Measurements from ENCODE around the gene PEX12.
"Not testable (repeated sequence)": the region's sequence is repeated elsewhere in the genome, so short reads cannot be mapped to it uniquely, and the experiment has no call there.

PEX12 gene

DNA sequence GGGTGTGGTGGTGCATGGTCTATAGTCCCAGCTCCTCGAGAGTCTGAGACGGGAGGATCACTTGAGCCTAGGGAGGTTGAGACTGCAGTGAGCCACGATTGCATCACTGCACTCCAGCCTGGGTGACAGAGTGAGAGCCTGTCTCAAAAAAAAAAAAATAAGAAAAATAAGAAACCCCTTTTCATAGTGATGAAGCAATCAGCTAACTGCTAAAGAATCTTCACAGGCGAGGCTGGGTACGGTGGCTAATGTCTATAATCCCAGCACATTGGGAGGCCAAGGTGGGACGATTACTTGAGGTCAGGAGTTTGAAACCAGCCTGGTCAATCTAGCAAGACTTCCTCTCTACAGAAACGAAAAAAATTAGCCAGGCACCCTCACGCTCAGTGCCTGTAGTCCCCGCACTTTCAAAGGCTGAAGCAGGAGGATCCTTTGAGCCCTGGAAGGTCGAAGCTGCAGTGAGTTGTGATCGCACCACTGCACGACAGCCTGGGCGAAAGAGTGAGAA, 41.7 kb downstream of the PEX12 start:
- TF ChIP-seq CTCF (IDR thresholded peaks at IDR 0.05; ENCODE audit: insufficient read depth, low read length, poor library complexity, severe bottlenecking) = no peak
- DNase-seq (ENCODE audit: extremely low read depth, insufficient read length) = peak; percentile 24
- Histone ChIP-seq H3K36me3 (ENCODE audit: control insufficient read depth, insufficient read depth, low read length) (no peaks in the 10 kb centered on the region), H3K27me3 (replicated peaks; ENCODE audit: control insufficient read depth, insufficient read depth, low read length) (no peaks in the 10 kb centered on the region), H3K4me3 (replicated peaks; ENCODE audit: low read depth, low read length) (peak overlapping the region; percentile 47)

- peak overlapping the region; percentile 8; the same call in 1 of the 2 replicates for H3K4me3 ChIP-seq (replicated peaks; ENCODE audit: low read depth, low read length)
- not testable (repeated sequence) for H3K27me3 ChIP-seq (replicated peaks; ENCODE audit: control insufficient read depth, insufficient read depth, low read length); H3K36me3 ChIP-seq (ENCODE audit: control insufficient read depth, insufficient read depth, low read length); DNase-seq (ENCODE audit: extremely low read depth, insufficient read length)
Observed at GRCh38 chr17:35535406-35535805, 43.0 kb downstream of the PEX12 start.

- Histone ChIP-seq H3K36me3 (ENCODE audit: control insufficient read depth, insufficient read depth, low read length) (no peaks in the 10 kb centered on the region), H3K4me3 (replicated peaks; ENCODE audit: low read depth, low read length) (no peak overlapping the region), H3K27me3 (replicated peaks; ENCODE audit: control insufficient read depth, insufficient read depth, low read length) (no peaks in the 10 kb centered on the region)
- DNase-seq (ENCODE audit: extremely low read depth, insufficient read length) = no peak
- TF ChIP-seq CTCF (IDR thresholded peaks at IDR 0.05; ENCODE audit: insufficient read depth, low read length, poor library complexity, severe bottlenecking) = no peak
Observed at GRCh38 chr17:35534576-35535093, 43.7 kb downstream of the PEX12 start.

DNA sequence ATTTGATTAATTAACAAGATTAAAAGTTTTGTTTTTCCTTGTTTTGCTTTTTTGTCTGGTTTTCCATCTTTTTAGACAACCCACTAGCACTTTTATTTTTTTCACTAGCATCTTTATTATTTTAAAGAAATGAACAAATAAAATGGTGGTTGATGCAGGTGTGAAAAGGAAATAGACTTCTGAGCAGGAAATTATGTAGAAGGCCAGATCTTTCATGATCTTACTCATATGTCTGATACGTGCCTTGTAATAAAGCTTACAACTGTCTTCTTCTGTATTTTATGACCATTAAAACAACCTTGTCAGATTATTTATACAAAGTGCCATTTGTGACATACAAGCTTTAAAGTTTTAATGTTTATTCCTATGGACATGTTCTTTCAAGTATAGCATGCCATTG, 47.2 kb downstream of the PEX12 start:
- no peak overlapping the region for H3K4me3 ChIP-seq (replicated peaks; ENCODE audit: low read depth, low read length)
- no peaks in the 10 kb centered on the region for H3K36me3 ChIP-seq (ENCODE audit: control insufficient read depth, insufficient read depth, low read length)
- DNase-seq (ENCODE audit: extremely low read depth, insufficient read length) = no peak
- H3K27me3 ChIP-seq (replicated peaks; ENCODE audit: control insufficient read depth, insufficient read depth, low read length) = no peaks in the 10 kb centered on the region
- no peak for TF ChIP-seq CTCF (IDR thresholded peaks at IDR 0.05; ENCODE audit: insufficient read depth, low read length, poor library complexity, severe bottlenecking)

- H3K4me3 ChIP-seq (replicated peaks; ENCODE audit: low read depth, low read length) = no peak overlapping the region
- DNase-seq (ENCODE audit: extremely low read depth, insufficient read length) = no peak
- no peak for TF ChIP-seq CTCF (IDR thresholded peaks at IDR 0.05; ENCODE audit: insufficient read depth, low read length, poor library complexity, severe bottlenecking)
Observed at GRCh38 chr17:35529866-35530265, 48.5 kb downstream of the PEX12 start.

GRCh38 chr17:35529326-35529725, 49.0 kb downstream of the PEX12 start:
- H3K27me3 ChIP-seq (replicated peaks; ENCODE audit: control insufficient read depth, insufficient read depth, low read length); DNase-seq (ENCODE audit: extremely low read depth, insufficient read length); H3K36me3 ChIP-seq (ENCODE audit: control insufficient read depth, insufficient read depth, low read length); H3K4me3 ChIP-seq (replicated peaks; ENCODE audit: low read depth, low read length): not testable (repeated sequence)

More at GRCh38 chr17:35529866-35530265, 48.5 kb downstream of the PEX12 start:
- H3K36me3 ChIP-seq (ENCODE audit: control insufficient read depth, insufficient read depth, low read length) = no peaks in the 10 kb centered on the region
- H3K27me3 ChIP-seq (replicated peaks; ENCODE audit: control insufficient read depth, insufficient read depth, low read length) = no peaks in the 10 kb centered on the region
